SK-N-SH (cell line): ENCODE data around the gene PAMR1. TPM values are rescaled to one million over a fixed set of nuclear protein-coding genes. Genes with fewer than 3 reads are reported as not detected.

ENCODE experiments used
- CTCF ChIA-PET: fragments of 300-600, 350-600 bp; formaldehyde crosslinking; extraction: SDS; loops from one replicate; lab custom pipeline; 2021; lab: Yijun Ruan, JAX
- POLR2A ChIA-PET: fragments of 350-600 bp; sonication (Branson Sonifier 250); formaldehyde crosslinking; extraction: SDS; loops from one replicate; lab custom pipeline; 2020; ENCODE audit warnings: antibody characterized with exemption, inconsistent platforms; lab: Yijun Ruan, JAX
- DNase-seq: peaks from one replicate; pipeline ENCODE4 v3.0.0; 2012
- H2AFZ ChIP-seq: fragments of 200-600 bp; sonication (generic); 2 replicates; pipeline ENCODE4 v1.8.1; 2016; ENCODE audit warnings: antibody characterized with exemption, mild to moderate bottlenecking, low read depth
- H3F3A ChIP-seq: fragments of 200-600 bp; sonication (generic); replicated peaks from 2 replicates; pipeline ENCODE3; 2016; ENCODE audit warnings: antibody characterized with exemption, mild to moderate bottlenecking; ENCODE audit not compliant: insufficient read depth
- H3K27ac ChIP-seq, 2 experiments: fragments of 200-500 bp in 1 of 2; fragments of 200-600 bp in 1 of 2; sonication (Bioruptor generic) in 1 of 2; sonication (generic), shearing (Covaris generic) in 1 of 2; 2 replicates each; pipeline versions ENCODE4 v1.5.1 to v1.6.1; 2014 to 2016; ENCODE audit warnings: low read depth in 2 of 2, inconsistent platforms in 1 of 2, low read length in 1 of 2, mild to moderate bottlenecking in 1 of 2, mixed read lengths in 1 of 2
- H3K27me3 ChIP-seq: fragments of 200-600 bp; sonication (generic), shearing (Covaris generic); 2 replicates; pipeline ENCODE4 v1.6.1; 2016; ENCODE audit warnings: mixed run types; ENCODE audit not compliant: insufficient read depth
- H3K36me3 ChIP-seq, 2 experiments: fragments of 200-500 bp in 1 of 2; fragments of 200-600 bp in 1 of 2; sonication (Bioruptor generic) in 1 of 2; sonication (generic) in 1 of 2; replicated peaks in 1 of 2; 2 replicates each; pipeline versions ENCODE3 to v1.5.1; 2014 to 2016; ENCODE audit warnings: low read length in 1 of 2, mild to moderate bottlenecking in 1 of 2; ENCODE audit not compliant: insufficient read depth in 2 of 2, control insufficient read depth in 1 of 2
- H3K4me1 ChIP-seq, 2 experiments: fragments of 200-500 bp in 1 of 2; fragments of 200-600 bp in 1 of 2; sonication (Bioruptor generic) in 1 of 2; sonication (generic), shearing (Covaris generic) in 1 of 2; 2 replicates each; pipeline versions ENCODE4 v1.5.1 to v1.6.1; 2014 to 2016; ENCODE audit warnings: low read depth in 1 of 2, low read length in 1 of 2, mixed run types in 1 of 2; ENCODE audit not compliant: insufficient read depth in 2 of 2, control insufficient read depth in 1 of 2
- H3K4me2 ChIP-seq: fragments of 200-600 bp; sonication (generic), shearing (Covaris generic); 2 replicates; pipeline ENCODE4 v1.6.1; 2017; ENCODE audit warnings: mixed run types
- H3K4me3 ChIP-seq, 2 experiments: fragments of 200-500 bp in 1 of 2; fragments of 200-600 bp in 1 of 2; sonication (Bioruptor generic) in 1 of 2; sonication (generic), shearing (Covaris generic) in 1 of 2; 2 replicates each; pipeline versions ENCODE4 v1.5.1 to v1.8.1; 2014 to 2016; ENCODE audit warnings: low read depth in 2 of 2, inconsistent platforms in 1 of 2, low read length in 1 of 2, mild to moderate bottlenecking in 1 of 2, mixed read lengths in 1 of 2, moderate library complexity in 1 of 2
- H3K79me2 ChIP-seq: fragments of 200-600 bp; sonication (generic); 2 replicates; pipeline ENCODE4 v1.8.1; 2017; ENCODE audit warnings: mild to moderate bottlenecking; ENCODE audit not compliant: insufficient read depth
- H3K9ac ChIP-seq: fragments of 200-600 bp; sonication (generic); 2 replicates; pipeline ENCODE4 v1.6.1; 2017; ENCODE audit warnings: mixed run types
- H3K9me2 ChIP-seq: fragments of 200-600 bp; sonication (generic); 2 replicates; pipeline ENCODE4 v1.6.1; 2017; ENCODE audit warnings: mixed run types
- H3K9me3 ChIP-seq: fragments of 200-600 bp; sonication (generic); 2 replicates; pipeline ENCODE4 v1.6.1; 2017; ENCODE audit warnings: mixed run types, mild to moderate bottlenecking, moderate library complexity
- H4K20me1 ChIP-seq: fragments of 200-600 bp; sonication (generic); 2 replicates; pipeline ENCODE4 v1.6.1; 2017; ENCODE audit warnings: mild to moderate bottlenecking, mixed run types; ENCODE audit not compliant: insufficient read depth
- CHD2 ChIP-seq: fragments of 150-350 bp; IDR thresholded peaks from 2 replicates; pipeline ENCODE4 v1.6.1; 2018; ENCODE audit warnings: low read length; ENCODE audit not compliant: partially characterized antibody
- ELF1 ChIP-seq: IDR thresholded peaks from 2 replicates; pipeline ENCODE4 v1.4.0; 2012
- FOSL2 ChIP-seq: IDR thresholded peaks from 2 replicates; pipeline ENCODE4 v1.4.0; 2012; ENCODE audit warnings: low read depth, mild to moderate bottlenecking, moderate library complexity, borderline replicate concordance
- GATA2 ChIP-seq: sonication (generic); formaldehyde crosslinking; IDR thresholded peaks from 2 replicates; pipeline ENCODE4 v1.5.0; 2020; ENCODE audit warnings: mild to moderate bottlenecking, missing genetic modification reagents
- JUND ChIP-seq: IDR thresholded peaks from 2 replicates; pipeline ENCODE4 v1.4.0; 2012
- MXI1 ChIP-seq: IDR thresholded peaks from 2 replicates; pipeline ENCODE4 v1.6.1; 2012; ENCODE audit warnings: mild to moderate bottlenecking, low read depth, low read length, improper control_type of control experiment
- RCOR1 ChIP-seq: fragments of 150-350 bp; IDR thresholded peaks from 2 replicates; pipeline ENCODE4 v1.6.1; 2017; ENCODE audit warnings: antibody characterized with exemption, low read length
- RXRA ChIP-seq: IDR thresholded peaks from 2 replicates; pipeline ENCODE4 v1.4.0; 2012; ENCODE audit warnings: low read depth, mild to moderate bottlenecking, borderline replicate concordance
- SIN3A ChIP-seq: IDR thresholded peaks from 2 replicates; pipeline ENCODE4 v1.6.1; 2012; ENCODE audit warnings: low read depth, mild to moderate bottlenecking, low read length, moderate library complexity, borderline replicate concordance
- SMC3 ChIP-seq: IDR thresholded peaks from 2 replicates; pipeline ENCODE4 v1.6.1; 2012; ENCODE audit warnings: low read depth, low read length, improper control_type of control experiment
- TCF12 ChIP-seq: IDR thresholded peaks from 2 replicates; pipeline ENCODE4 v1.4.0; 2012
- TEAD4 ChIP-seq: IDR thresholded peaks from 2 replicates; pipeline ENCODE4 v1.4.0; 2012; ENCODE audit warnings: mild to moderate bottlenecking, borderline replicate concordance; ENCODE audit not compliant: insufficient read depth
- YY1 ChIP-seq: IDR thresholded peaks from 2 replicates; pipeline ENCODE4 v1.4.0; 2012; ENCODE audit warnings: low read depth, mild to moderate bottlenecking
- WGBS: methylation state at CpG from one replicate; pipeline ENCODE4 v1.1.6; 2017; ENCODE audit warnings: low lambda C conversion rate; 5-methylcytosine and 5-hydroxymethylcytosine counted together
- polyA plus RNA-seq, 3 experiments: library from polyadenylated mRNA; depleted of rRNA; stranded (reverse); fragments of >200 nt; gene quantifications; 2 replicates each; pipeline ENCODE4 v1.2.3, GENCODE V29; 2012
- TF ChIP-seq, protein P1 (sequence below): IDR thresholded peaks from 2 replicates; pipeline ENCODE4 v1.4.0; 2012; ENCODE audit warnings: low read depth, borderline replicate concordance
- TF ChIP-seq, protein P2 (sequence below): IDR thresholded peaks from 2 replicates; pipeline ENCODE4 v1.4.0; 2012; ENCODE audit warnings: low read depth, borderline replicate concordance

The PAMR1 gene
- polyA plus RNA-seq, 1 of the 3 experiments (the other 2 are of a cell fraction), result 0.31 TPM

- H3K36me3 ChIP-seq, result no peaks in the 10 kb centered on the region
- H4K20me1 ChIP-seq, result no peaks in the 10 kb centered on the region
- H3K9me3 ChIP-seq, result no peaks in the 10 kb centered on the region
- CTCF ChIA-PET, result interaction anchor here (0.6 kb wide), 1 partner anchor 163 kb away, joined by 3 read pairs; no protein-coding TSS in a partner anchor
- no peak overlapping the region for H3K4me2 ChIP-seq
- no peaks in the 10 kb centered on the region for H3K9me2 ChIP-seq
- no peaks in the 10 kb centered on the region; the same call in 1 of the 2 replicates for H3K27me3 ChIP-seq
- H3K79me2 ChIP-seq, result no peaks in the 10 kb centered on the region
- WGBS, result 0% methylated on average over 1 of the region's 1 CpG
- no peak overlapping the region for H3K4me3 ChIP-seq
- H3F3A ChIP-seq, result no peaks in the 10 kb centered on the region
- TF ChIP-seq YY1 (no peak), JUND (no peak), ELF1 (no peak), GATA2 (no peak), RXRA (no peak), TCF12 (no peak), RCOR1 (no peak), SIN3A (no peak)
- TF ChIP-seq, protein P1, sequence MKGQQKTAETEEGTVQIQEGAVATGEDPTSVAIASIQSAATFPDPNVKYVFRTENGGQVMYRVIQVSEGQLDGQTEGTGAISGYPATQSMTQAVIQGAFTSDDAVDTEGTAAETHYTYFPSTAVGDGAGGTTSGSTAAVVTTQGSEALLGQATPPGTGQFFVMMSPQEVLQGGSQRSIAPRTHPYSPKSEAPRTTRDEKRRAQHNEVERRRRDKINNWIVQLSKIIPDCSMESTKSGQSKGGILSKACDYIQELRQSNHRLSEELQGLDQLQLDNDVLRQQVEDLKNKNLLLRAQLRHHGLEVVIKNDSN, result no peak
- no peak overlapping the region for H2AFZ ChIP-seq
- POLR2A ChIA-PET, result no interaction called here
- H3K9ac ChIP-seq, result no peak overlapping the region
- DNase-seq, result no peak
- no peaks in the 10 kb centered on the region for H3K4me1 ChIP-seq
- H3K27ac ChIP-seq, result no peak overlapping the region
Observed at GRCh38 chr11:35454362-35454761, 71.1 kb downstream of the PAMR1 start.

DNA sequence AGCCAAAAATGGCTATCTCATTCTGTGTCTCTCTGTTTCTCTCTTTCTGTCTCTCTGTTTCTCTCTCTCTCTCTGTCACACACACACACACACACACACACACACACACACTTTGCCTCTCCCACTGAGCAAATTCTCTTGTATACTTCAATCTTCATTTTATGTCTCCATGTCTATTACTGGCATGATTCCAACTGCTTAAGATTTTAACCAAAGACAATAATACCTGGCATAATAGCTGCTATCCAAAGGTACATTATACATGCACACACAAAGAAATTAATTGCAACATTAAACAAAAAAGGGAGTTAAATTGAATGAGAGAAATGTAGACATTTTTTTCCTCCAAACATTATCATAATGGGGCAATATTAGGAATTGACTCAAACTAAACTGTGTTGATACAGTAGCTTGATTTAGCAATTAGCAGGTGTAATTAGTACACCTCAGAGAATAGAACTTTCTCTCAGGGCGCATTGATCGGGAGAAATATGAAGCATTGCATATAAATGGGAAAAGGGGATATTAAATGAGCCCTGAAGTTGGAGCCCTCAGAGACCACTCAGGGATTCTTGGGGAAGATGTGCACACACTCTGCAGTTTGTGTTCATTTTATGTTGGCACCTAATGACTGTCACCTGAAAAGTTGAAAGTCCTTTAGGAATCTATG lies 88.7 kb downstream of the PAMR1 start:
- ChIA-PET POLR2A (no interaction called here), CTCF (interaction anchor here (1.1 to 1.4 kb wide), 3 partner anchors 17 to 32 kb away, joined by 3 to 4 read pairs (median 3); partner anchors contain the start of gene SLC1A2)
- WGBS, result 72% methylated on average over 2 of the region's 2 CpGs
- Histone ChIP-seq H3K4me3 (no peak overlapping the region), H2AFZ (no peak overlapping the region), H4K20me1 (no peaks in the 10 kb centered on the region), H3K9me2 (no peaks in the 10 kb centered on the region), H3F3A (no peaks in the 10 kb centered on the region), H3K9me3 (no peaks in the 10 kb centered on the region)
- TF ChIP-seq SMC3, result no peak
- TF ChIP-seq SIN3A, result no peak
- TF ChIP-seq, protein P2, sequence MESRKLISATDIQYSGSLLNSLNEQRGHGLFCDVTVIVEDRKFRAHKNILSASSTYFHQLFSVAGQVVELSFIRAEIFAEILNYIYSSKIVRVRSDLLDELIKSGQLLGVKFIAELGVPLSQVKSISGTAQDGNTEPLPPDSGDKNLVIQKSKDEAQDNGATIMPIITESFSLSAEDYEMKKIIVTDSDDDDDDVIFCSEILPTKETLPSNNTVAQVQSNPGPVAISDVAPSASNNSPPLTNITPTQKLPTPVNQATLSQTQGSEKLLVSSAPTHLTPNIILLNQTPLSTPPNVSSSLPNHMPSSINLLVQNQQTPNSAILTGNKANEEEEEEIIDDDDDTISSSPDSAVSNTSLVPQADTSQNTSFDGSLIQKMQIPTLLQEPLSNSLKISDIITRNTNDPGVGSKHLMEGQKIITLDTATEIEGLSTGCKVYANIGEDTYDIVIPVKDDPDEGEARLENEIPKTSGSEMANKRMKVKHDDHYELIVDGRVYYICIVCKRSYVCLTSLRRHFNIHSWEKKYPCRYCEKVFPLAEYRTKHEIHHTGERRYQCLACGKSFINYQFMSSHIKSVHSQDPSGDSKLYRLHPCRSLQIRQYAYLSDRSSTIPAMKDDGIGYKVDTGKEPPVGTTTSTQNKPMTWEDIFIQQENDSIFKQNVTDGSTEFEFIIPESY, result no peak
- TF ChIP-seq FOSL2, result no peak
- TF ChIP-seq JUND, result no peak
- TF ChIP-seq RXRA, result no peak
- no peak for TF ChIP-seq MXI1
- TF ChIP-seq CHD2, result no peak
- no peak for TF ChIP-seq TEAD4
- TF ChIP-seq, all 33 proteins: peak for 0
- Histone ChIP-seq H3K9ac (no peak overlapping the region), H3K27ac (no peak overlapping the region), H3K79me2 (no peaks in the 10 kb centered on the region), H3K4me2 (no peak overlapping the region), H3K4me1 (no peaks in the 10 kb centered on the region), H3K27me3 (peaks cover 35% of the 10 kb centered on the region; the same call in 1 of the 2 replicates), H3K36me3 (no peaks in the 10 kb centered on the region)
- no peak for DNase-seq
